Activated T-cell treated with anti-CD3 and anti-CD28 coated beads, Interleukin-2, amount 50 U/mL, for 4 hours (primary cell): ENCODE data around the gene ACAP3. TPM values are rescaled to one million over a fixed set of nuclear protein-coding genes. Genes with fewer than 3 reads are reported as not detected.

ENCODE experiments used
- ATAC-seq, 2 donors: fragments of 200-7000 bp; cut with Tn5 transposase; one replicate each; pipeline ENCODE4 v1.10.0; 2021
- DNase-seq: peaks from one replicate; pipeline ENCODE4 v3.0.0-alpha.2; 2020
- H3K27me3 Mint-ChIP-seq: one replicate; pipeline ENCODE4 v1.8.0; 2021; ENCODE audit warnings: low read depth, mixed read lengths
- H3K36me3 Mint-ChIP-seq: one replicate; pipeline ENCODE4 v1.8.0; 2022; ENCODE audit warnings: mixed read lengths; ENCODE audit not compliant: insufficient read depth
- H3K4me1 Mint-ChIP-seq: one replicate; pipeline ENCODE4 v1.8.0; 2021; ENCODE audit warnings: low read depth, mixed read lengths
- H3K4me3 Mint-ChIP-seq: one replicate; pipeline ENCODE4 v1.8.0; 2021; ENCODE audit warnings: mild to moderate bottlenecking, moderate library complexity, mixed read lengths
- H3K9me3 Mint-ChIP-seq: one replicate; pipeline ENCODE4 v1.8.0; 2021; ENCODE audit warnings: mixed read lengths
- total RNA-seq, 3 donors: library from RNA; stranded (reverse); gene quantifications; one replicate each; pipeline ENCODE4 v1.2.1, GENCODE V29; 2021

The ACAP3 gene
- total RNA-seq, 3 donors from 2014 or later, result 28.4 to 37.6 (median 30.1) TPM

GRCh38 chr1:1245817-1246576 is 61.7 kb downstream of the ACAP3 start:
- DNase-seq (no peak), ATAC-seq (no peak)
- no peaks in the 10 kb centered on the region for H3K36me3 Mint-ChIP-seq
- H3K9me3 Mint-ChIP-seq, result no peaks in the 10 kb centered on the region
- H3K4me1 Mint-ChIP-seq, result peaks cover 9% of the 10 kb centered on the region
- peaks cover 1% of the 10 kb centered on the region for H3K27me3 Mint-ChIP-seq
- H3K4me3 Mint-ChIP-seq, result no peak overlapping the region

GRCh38 chr1:1245178-1245816 is 62.4 kb downstream of the ACAP3 start:
- Mint-ChIP-seq H3K36me3 (no peaks in the 10 kb centered on the region), H3K4me1 (peaks cover 6% of the 10 kb centered on the region), H3K4me3 (no peak overlapping the region), H3K27me3 (peaks cover 1% of the 10 kb centered on the region), H3K9me3 (no peaks in the 10 kb centered on the region)
- ATAC-seq, result no peak
- DNase-seq, result no peak

GRCh38 chr1:1244192-1244811 is 63.4 kb downstream of the ACAP3 start:
- H3K4me3 Mint-ChIP-seq, result no peak overlapping the region
- no peaks in the 10 kb centered on the region for H3K9me3 Mint-ChIP-seq
- no peak for DNase-seq
- H3K27me3 Mint-ChIP-seq, result peaks cover 1% of the 10 kb centered on the region
- no peaks in the 10 kb centered on the region for H3K4me1 Mint-ChIP-seq
- H3K36me3 Mint-ChIP-seq, result no peaks in the 10 kb centered on the region
- ATAC-seq, result no peak

GRCh38 chr1:1243807-1244191 is 63.9 kb downstream of the ACAP3 start:
- Mint-ChIP-seq H3K9me3 (no peaks in the 10 kb centered on the region), H3K4me3 (no peak overlapping the region), H3K4me1 (no peaks in the 10 kb centered on the region), H3K27me3 (peaks cover 2% of the 10 kb centered on the region), H3K36me3 (no peaks in the 10 kb centered on the region)
- no peak for ATAC-seq
- no peak for DNase-seq

GRCh38 chr1:1243266-1243660 is 64.5 kb downstream of the ACAP3 start:
- H3K4me1 Mint-ChIP-seq, result no peaks in the 10 kb centered on the region
- no peak for DNase-seq
- no peak overlapping the region for H3K4me3 Mint-ChIP-seq
- H3K27me3 Mint-ChIP-seq, result peaks cover 3% of the 10 kb centered on the region
- no peaks in the 10 kb centered on the region for H3K36me3 Mint-ChIP-seq
- no peak for ATAC-seq
- no peaks in the 10 kb centered on the region for H3K9me3 Mint-ChIP-seq

GRCh38 chr1:1242461-1243265 is 65.1 kb downstream of the ACAP3 start:
- ATAC-seq, result no peak
- H3K4me1 Mint-ChIP-seq, result no peaks in the 10 kb centered on the region
- no peaks in the 10 kb centered on the region for H3K36me3 Mint-ChIP-seq
- peaks cover 3% of the 10 kb centered on the region for H3K27me3 Mint-ChIP-seq
- H3K4me3 Mint-ChIP-seq, result no peak overlapping the region
- DNase-seq, result no peak
- H3K9me3 Mint-ChIP-seq, result no peaks in the 10 kb centered on the region

Other genes starting within 250 kb of the ACAP3 start
- under 1 TPM in 1 of 3 donors, not detected in 2; 0.16 TPM for gene RNF223, start 233.6 kb downstream of the ACAP3 start, total RNA-seq
- 10 to 100 TPM; 22.3 to 27.6 (median 26.8) TPM for gene C1orf159, start 191.8 kb downstream of the ACAP3 start, total RNA-seq
- not detected for gene TTLL10, start 134.1 kb downstream of the ACAP3 start, total RNA-seq
- 100 to 1,000 TPM; 102 to 212 (median 155) TPM for gene TNFRSF18, start 101.3 kb downstream of the ACAP3 start, total RNA-seq
- gene TNFRSF4, start 93.8 kb downstream of the ACAP3 start, total RNA-seq, result 100 to 1,000 TPM; 480 to 735 (median 495) TPM
- 100 to 1,000 TPM; 191 to 242 (median 193) TPM for gene SDF4, start 75.9 kb downstream of the ACAP3 start, total RNA-seq
- 10 to 100 TPM; 38.0 to 40.8 (median 39.0) TPM for gene B3GALT6, start 75.7 kb downstream of the ACAP3 start, total RNA-seq
- gene C1QTNF12, start 61.2 kb downstream of the ACAP3 start, total RNA-seq, result 1 to 10 TPM; 1.6 to 2.2 (median 2.1) TPM
- gene UBE2J2, start 34.1 kb downstream of the ACAP3 start, total RNA-seq, result 10 to 100 TPM; 89.3 to 93.6 (median 91.2) TPM
- 1 to 10 TPM; 2.8 to 3.9 (median 3.2) TPM for gene SCNN1D, start 27.5 kb downstream of the ACAP3 start, total RNA-seq
- gene PUSL1, start 667 bp upstream of the ACAP3 start, total RNA-seq, result 10 to 100 TPM; 38.9 to 40.7 (median 39.5) TPM
- gene INTS11, start 16.7 kb upstream of the ACAP3 start, total RNA-seq, result 100 to 1,000 TPM; 164 to 181 (median 172) TPM
- gene CPTP, start 16.9 kb upstream of the ACAP3 start, total RNA-seq, result 10 to 100 TPM; 16.0 to 18.4 (median 18.1) TPM
- under 1 TPM; 0.15 to 0.29 (median 0.19) TPM for gene TAS1R3, start 23.4 kb upstream of the ACAP3 start, total RNA-seq
- 10 to 100 TPM; 70.7 to 74.6 (median 72.1) TPM for gene DVL1, start 41.5 kb upstream of the ACAP3 start, total RNA-seq
- under 1 TPM; 0.41 to 0.53 (median 0.47) TPM for gene MXRA8, start 50.6 kb upstream of the ACAP3 start, total RNA-seq
- 100 to 1,000 TPM; 218 to 244 (median 220) TPM for gene AURKAIP1, start 67.3 kb upstream of the ACAP3 start, total RNA-seq
- gene CCNL2, start 91.4 kb upstream of the ACAP3 start, total RNA-seq, result 100 to 1,000 TPM; 112 to 127 (median 118) TPM
- gene MRPL20, start 99.4 kb upstream of the ACAP3 start, total RNA-seq, result 100 to 1,000 TPM; 254 to 300 (median 271) TPM
- gene ANKRD65, start 113.3 kb upstream of the ACAP3 start, total RNA-seq, result under 1 TPM in 1 of 3 donors, not detected in 2; 0.15 TPM
- under 1 TPM; 0.18 to 0.58 (median 0.19) TPM for gene VWA1, start 127.8 kb upstream of the ACAP3 start, total RNA-seq
- 1 to 10 TPM in 1 of 3 donors, under 1 TPM in 2; 0.33 to 1.1 (median 0.74) TPM for gene ATAD3C, start 141.8 kb upstream of the ACAP3 start, total RNA-seq
- gene ATAD3B, start 163.8 kb upstream of the ACAP3 start, total RNA-seq, result 100 to 1,000 TPM; 193 to 208 (median 194) TPM
- 100 to 1,000 TPM; 151 to 180 (median 154) TPM for gene ATAD3A, start 204.2 kb upstream of the ACAP3 start, total RNA-seq
- under 1 TPM in 2 of 3 donors, not detected in 1; 0.46 to 0.63 TPM for gene TMEM240, start 232.7 kb upstream of the ACAP3 start, total RNA-seq